ENCODE results near the gene TRIP4. TPM values are rescaled to one million over a fixed set of nuclear protein-coding genes. Genes with fewer than 3 reads are reported as not detected.

Gene TRIP4
- total RNA-seq, 4 donors from 2014 or later, result 1.9 to 5.3 (median 3.4) TPM

DNA sequence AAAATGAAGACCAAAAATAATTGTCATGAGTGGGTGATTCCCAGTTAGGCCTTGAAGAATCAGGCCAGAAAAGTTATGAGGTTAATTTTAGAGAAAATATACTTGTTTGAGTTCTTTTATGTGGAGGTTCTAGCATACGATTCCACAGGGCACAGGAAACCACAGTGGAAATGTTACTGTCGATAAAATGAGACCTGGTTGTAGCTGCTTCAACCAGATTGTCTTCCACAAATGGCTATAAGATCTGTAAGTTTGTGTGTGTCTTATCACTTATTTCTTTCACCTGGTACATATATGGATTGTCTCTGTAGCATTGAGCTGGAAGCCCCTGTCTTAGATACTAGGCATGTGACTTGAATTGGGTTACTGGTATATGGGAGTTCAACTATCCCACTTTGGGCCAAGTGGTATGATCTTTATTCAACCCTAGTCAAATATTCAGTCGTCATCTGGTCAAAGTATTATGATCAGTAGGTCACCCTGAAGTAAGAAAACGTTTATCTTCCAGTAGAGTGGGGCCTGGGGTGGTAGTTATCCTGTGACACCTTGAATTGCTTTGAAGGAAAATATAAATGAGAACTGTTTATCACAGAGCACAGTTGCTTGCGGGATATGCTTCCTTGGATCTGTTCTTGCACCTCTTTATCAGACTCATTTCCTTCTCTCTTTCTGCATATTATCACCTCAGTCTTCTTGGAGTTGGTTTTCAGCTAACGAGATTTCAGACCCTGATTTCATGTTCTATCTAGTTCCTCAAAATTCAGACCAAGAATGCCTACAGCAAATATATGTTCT is 51.2 kb downstream of the TRIP4 start:
- no peak overlapping the region for H3K27ac ChIP-seq
- in situ Hi-C loops (cut with MboI; ENCODE audit: low sequenced_read_pairs in 4 of 4), result loop anchor here in 1 of 4 donors (25.0 kb wide), 1 partner anchor 223 kb away; no protein-coding TSS in a partner anchor
- H3K4me1 ChIP-seq, result no peaks in the 10 kb centered on the region
- H3K36me3 ChIP-seq, result no peaks in the 10 kb centered on the region
- H3K27me3 ChIP-seq, result no peaks in the 10 kb centered on the region
- DNase-seq, result no peak
- intact Hi-C loops (cut with DNase I; ENCODE audit: low total_unique reads), result no loop called here
- no peak for ATAC-seq
- no peak overlapping the region for H3K4me3 ChIP-seq
- TF ChIP-seq, protein P1, sequence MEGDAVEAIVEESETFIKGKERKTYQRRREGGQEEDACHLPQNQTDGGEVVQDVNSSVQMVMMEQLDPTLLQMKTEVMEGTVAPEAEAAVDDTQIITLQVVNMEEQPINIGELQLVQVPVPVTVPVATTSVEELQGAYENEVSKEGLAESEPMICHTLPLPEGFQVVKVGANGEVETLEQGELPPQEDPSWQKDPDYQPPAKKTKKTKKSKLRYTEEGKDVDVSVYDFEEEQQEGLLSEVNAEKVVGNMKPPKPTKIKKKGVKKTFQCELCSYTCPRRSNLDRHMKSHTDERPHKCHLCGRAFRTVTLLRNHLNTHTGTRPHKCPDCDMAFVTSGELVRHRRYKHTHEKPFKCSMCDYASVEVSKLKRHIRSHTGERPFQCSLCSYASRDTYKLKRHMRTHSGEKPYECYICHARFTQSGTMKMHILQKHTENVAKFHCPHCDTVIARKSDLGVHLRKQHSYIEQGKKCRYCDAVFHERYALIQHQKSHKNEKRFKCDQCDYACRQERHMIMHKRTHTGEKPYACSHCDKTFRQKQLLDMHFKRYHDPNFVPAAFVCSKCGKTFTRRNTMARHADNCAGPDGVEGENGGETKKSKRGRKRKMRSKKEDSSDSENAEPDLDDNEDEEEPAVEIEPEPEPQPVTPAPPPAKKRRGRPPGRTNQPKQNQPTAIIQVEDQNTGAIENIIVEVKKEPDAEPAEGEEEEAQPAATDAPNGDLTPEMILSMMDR (IDR thresholded peaks at IDR 0.05 in 4 of 5, conservative IDR thresholded peaks at IDR 0.05 in 1 of 5), result no peak
- TF ChIP-seq POLR2A (IDR thresholded peaks at IDR 0.05), result no peak
- H3K9me3 ChIP-seq, result no peaks in the 10 kb centered on the region

DNA sequence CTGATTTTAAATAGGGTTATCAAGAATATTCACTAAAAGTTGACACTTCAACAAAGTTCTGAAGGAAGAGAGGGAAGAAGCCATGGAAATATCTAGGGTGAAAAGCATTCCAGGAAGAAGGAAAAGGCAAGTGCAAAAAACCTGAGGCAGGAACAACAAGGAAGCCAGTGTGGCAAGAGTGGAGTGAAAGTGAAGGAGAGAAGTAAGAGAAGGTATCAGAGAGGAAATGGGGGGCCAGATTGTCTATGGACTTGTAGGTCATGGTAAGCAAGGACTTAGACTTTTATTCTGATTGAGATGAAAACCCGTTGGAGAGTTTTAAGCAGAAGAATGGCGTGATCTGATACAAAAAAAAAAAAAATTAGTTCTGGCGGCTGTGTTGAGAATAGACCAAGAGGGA is 54.2 kb downstream of the TRIP4 start:
- intact Hi-C loops (cut with DNase I; ENCODE audit: low total_unique reads), result no loop called here
- Histone ChIP-seq H3K36me3 (peaks cover 0 to 8% of the 10 kb centered on the region in 2 donors), H3K27me3 (no peaks in the 10 kb centered on the region), H3K27ac (no peak overlapping the region), H3K9me3 (no peaks in the 10 kb centered on the region), H3K4me3 (no peak overlapping the region), H3K4me1 (peaks cover 0 to 3% of the 10 kb centered on the region in 2 donors)
- ATAC-seq (no peak), DNase-seq (no peak)
- in situ Hi-C loops (cut with MboI; ENCODE audit: low sequenced_read_pairs in 4 of 4), result loop anchor here in 1 of 4 donors (25.0 kb wide), 1 partner anchor 220 kb away; no protein-coding TSS in a partner anchor
- no peak for TF ChIP-seq POLR2A (IDR thresholded peaks at IDR 0.05)
- TF ChIP-seq, protein P1 (IDR thresholded peaks at IDR 0.05 in 4 of 5, conservative IDR thresholded peaks at IDR 0.05 in 1 of 5), result no peak

DNA sequence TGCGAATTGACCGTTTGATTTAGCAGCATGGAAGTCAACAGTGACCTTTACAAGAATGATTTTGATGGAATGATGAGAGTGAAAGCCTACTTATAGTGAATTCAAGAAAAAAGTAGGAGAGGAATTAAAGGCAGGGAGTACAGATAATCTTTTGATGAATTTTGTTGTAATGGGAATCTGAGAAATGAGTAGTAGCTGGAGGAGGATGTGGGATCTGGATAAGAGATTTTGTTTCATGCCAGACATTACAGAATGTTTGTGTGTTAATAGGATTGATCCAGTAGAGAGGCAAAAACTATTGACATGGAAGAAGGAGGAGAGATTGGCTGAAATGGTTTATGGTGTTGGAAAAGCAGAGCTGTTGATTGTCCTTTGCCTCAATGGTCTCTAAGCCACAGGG is 55.4 kb downstream of the TRIP4 start:
- TF ChIP-seq, protein P1 (IDR thresholded peaks at IDR 0.05 in 4 of 5, conservative IDR thresholded peaks at IDR 0.05 in 1 of 5), result no peak
- no peak for TF ChIP-seq POLR2A (IDR thresholded peaks at IDR 0.05)
- intact Hi-C loops (cut with DNase I; ENCODE audit: low total_unique reads) (no loop called here), in situ Hi-C loops (cut with MboI; ENCODE audit: low sequenced_read_pairs in 4 of 4) (loop anchor here in 1 of 4 donors (25.0 kb wide), 1 partner anchor 219 kb away; no protein-coding TSS in a partner anchor)
- H3K9me3 ChIP-seq, result no peaks in the 10 kb centered on the region
- DNase-seq, result no peak
- H3K27ac ChIP-seq, result no peak overlapping the region
- no peak overlapping the region for H3K4me3 ChIP-seq
- H3K27me3 ChIP-seq, result no peaks in the 10 kb centered on the region
- H3K36me3 ChIP-seq, result peaks cover 0 to 19% of the 10 kb centered on the region in 2 donors
- peaks cover 0 to 3% of the 10 kb centered on the region in 2 donors for H3K4me1 ChIP-seq
- no peak for ATAC-seq

DNA sequence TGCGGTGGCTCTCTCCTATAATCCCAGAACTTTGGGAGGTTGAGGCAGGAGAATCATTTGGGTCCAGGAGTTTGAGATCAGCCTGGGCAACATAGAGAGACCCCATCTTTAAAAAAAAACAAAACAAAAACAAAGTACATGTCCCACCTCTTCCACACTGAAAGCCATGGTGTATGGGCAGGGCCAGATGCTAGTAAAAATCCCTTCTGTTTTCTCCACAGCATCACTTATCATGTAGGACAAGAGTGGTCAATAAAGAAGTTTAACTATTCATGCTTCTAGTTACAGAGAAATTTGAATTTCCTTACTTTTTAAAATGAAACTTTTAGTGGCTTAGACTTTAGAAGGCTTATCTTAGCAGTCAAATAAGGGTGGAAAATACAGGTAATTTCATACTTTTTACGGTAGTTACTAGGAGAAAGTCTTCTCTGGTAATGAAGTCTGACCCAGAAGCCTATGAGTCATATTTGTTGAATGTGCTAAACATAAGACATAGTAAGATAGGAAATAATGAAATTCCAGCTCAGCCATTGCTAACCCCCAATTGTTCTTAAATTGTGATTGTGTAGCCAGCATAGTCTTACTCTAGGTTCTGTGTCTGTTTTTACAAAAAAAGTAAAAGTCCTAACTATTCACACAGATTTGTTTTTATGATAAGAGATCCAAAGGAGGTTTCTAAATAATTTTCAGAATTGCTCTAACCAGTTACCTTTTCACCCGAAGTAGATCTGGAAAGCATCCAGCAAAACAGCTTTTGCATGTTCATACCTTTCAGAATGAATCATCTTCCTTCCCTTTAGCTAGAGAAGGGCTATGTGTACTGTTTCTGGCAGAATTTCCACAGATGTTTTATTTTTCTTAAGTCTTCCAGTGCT is 56.3 kb downstream of the TRIP4 start:
- DNase-seq (no peak), ATAC-seq (no peak)
- in situ Hi-C loops (cut with MboI; ENCODE audit: low sequenced_read_pairs in 4 of 4) (loop anchor here in 1 of 4 donors (25.0 kb wide), 1 partner anchor 218 kb away; no protein-coding TSS in a partner anchor), intact Hi-C loops (cut with DNase I; ENCODE audit: low total_unique reads) (no loop called here)
- Histone ChIP-seq H3K36me3 (peaks cover 0 to 25% of the 10 kb centered on the region in 2 donors), H3K27ac (peak overlapping the region in 3 of 4 donors; percentile 13 to 37 (median 18)), H3K27me3 (no peaks in the 10 kb centered on the region), H3K4me3 (no peak overlapping the region), H3K9me3 (no peaks in the 10 kb centered on the region), H3K4me1 (peaks cover 0 to 3% of the 10 kb centered on the region in 2 donors)
- no peak for TF ChIP-seq POLR2A (IDR thresholded peaks at IDR 0.05)
- TF ChIP-seq, protein P1 (IDR thresholded peaks at IDR 0.05 in 4 of 5, conservative IDR thresholded peaks at IDR 0.05 in 1 of 5), result no peak

All from gastrocnemius medialis (tissue), 4 donors.